Measurements from ENCODE around the gene PTPN18.

Gene PTPN18

DNA sequence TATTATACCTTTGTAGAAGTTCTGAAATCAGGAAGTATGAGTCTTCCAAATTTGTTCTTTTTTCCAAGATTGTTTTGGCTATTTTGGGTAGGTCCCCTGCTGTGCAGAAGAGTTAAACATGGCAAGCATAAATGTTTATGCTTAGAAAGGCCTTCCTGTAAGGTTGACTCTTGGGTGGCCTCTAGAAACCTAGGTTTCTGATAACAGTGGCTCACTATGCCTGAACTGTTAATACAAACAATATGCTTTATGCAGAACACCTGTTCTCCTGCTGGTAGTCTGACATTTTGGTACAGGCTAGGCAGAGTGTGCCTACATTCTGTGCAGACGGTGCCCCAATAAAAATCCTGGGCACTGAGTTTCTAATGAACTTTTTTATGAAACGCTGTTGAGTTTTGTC is 10.1 kb downstream of the PTPN18 start:
- DNase-seq: no peak

DNA sequence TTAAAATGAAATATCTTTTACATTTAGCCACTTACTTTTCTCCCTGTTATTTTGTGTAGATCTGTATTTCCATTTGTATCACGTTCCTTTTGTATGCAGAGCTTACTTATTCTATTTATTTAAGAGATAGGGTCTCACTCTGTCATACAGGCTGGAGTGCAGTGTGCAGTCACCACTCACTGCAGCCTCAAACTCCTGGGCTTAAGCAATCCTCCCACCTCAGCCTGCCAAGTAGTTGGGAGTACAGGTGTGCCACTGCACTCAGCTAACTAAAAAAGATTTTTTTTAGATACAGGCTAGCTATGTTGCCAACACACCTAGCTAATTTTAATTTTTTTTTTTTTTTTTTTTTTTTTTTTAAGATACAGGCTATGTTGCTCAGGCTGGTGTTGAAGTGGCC is 10.9 kb downstream of the PTPN18 start:
- DNase-seq: no peak

DNA sequence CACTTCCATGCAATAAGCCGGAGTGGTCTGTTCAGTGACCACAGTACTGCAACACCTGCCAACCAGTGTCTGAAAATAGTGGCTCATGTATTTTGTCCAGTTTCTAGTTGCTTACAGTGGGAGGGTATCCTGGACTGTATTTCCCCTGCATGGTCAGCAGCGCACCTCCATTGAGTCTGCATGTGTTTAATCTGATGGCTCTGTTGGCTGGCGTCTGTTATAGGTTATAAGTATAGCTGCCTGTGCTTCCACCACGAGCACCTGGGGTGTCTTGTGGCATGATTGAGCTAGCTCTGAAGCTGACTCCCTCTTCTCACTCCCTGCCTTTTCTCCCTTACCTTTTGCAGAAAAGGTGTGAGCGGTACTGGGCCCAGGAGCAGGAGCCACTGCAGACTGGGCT is 12.9 kb downstream of the PTPN18 start:
- DNase-seq: no peak

DNA sequence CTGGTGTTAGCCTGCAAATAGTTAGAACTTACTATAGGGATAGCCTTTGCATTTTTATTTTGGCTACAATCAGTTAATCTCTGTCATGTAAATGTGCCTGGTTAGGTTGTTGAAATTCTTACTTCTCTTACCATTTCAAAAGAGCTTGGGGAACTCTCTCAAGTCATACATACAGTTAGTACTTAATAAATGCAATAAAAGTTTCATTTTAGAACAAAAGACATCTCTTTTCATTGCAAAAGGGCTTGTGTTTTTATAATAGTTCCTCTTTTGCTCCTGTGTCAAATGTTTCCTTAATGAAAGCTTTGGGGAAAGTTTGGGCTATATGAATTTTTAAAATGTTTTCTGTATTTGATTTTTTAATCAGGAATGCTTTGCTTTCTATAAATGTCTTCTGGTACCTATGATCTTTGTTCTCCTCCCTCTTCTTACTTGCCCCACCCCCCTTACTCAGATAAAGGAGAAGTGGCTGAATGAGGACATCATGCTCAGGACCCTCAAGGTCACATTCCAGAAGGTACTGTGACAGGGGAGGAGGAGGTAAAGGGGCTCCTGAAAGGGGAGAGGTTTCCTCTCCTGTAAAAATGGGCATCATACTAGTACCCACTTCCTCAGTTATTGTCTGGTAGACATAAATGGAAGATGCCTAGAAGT is 13.6 kb downstream of the PTPN18 start:
- no peak for DNase-seq

DNA sequence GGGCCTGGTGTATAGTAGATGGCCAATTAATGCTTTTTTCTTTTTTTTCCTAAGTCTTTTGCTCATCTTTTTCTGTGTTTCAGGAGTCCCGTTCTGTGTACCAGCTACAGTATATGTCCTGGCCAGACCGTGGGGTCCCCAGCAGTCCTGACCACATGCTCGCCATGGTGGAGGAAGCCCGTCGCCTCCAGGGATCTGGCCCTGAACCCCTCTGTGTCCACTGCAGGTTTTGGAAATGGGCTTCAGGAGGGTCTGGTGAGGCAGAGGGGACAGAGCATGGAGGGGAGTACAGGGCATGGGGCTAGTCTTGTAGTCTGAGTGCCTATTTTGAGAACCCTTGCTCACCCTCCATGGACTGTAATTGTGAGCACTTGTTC is 14.1 kb downstream of the PTPN18 start:
- no peak for DNase-seq

DNA sequence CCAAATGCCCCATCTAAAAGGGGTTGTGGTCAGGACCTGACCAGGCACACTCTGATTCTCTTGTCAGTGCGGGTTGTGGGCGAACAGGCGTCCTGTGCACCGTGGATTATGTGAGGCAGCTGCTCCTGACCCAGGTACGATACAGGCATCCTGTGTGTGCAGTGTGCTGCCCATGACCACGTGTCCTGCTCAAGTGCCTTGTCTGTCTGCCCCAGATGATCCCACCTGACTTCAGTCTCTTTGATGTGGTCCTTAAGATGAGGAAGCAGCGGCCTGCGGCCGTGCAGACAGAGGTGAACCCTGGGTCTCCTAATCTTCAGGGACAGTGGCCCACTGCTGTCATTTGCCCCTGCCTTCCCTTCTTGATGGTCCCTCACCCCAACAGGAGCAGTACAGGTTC is 14.6 kb downstream of the PTPN18 start:
- DNase-seq: no peak

DNA sequence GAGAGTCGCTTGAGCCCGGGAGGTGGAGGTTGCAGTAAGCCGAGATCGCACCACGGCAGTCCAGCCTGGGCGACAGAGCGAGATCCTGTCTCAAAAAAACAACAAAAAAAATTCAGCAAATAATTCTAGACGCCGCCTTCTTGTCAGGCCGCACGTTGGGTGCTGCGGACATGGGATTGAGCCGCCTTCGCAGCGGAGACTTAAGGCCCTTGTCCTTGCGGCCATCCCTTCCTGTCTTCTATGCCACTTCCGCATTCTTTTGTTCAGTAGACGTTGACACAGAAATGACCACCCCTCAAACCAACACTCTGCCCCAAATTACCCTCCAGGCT is 15.8 kb downstream of the PTPN18 start:
- DNase-seq: no peak

DNA sequence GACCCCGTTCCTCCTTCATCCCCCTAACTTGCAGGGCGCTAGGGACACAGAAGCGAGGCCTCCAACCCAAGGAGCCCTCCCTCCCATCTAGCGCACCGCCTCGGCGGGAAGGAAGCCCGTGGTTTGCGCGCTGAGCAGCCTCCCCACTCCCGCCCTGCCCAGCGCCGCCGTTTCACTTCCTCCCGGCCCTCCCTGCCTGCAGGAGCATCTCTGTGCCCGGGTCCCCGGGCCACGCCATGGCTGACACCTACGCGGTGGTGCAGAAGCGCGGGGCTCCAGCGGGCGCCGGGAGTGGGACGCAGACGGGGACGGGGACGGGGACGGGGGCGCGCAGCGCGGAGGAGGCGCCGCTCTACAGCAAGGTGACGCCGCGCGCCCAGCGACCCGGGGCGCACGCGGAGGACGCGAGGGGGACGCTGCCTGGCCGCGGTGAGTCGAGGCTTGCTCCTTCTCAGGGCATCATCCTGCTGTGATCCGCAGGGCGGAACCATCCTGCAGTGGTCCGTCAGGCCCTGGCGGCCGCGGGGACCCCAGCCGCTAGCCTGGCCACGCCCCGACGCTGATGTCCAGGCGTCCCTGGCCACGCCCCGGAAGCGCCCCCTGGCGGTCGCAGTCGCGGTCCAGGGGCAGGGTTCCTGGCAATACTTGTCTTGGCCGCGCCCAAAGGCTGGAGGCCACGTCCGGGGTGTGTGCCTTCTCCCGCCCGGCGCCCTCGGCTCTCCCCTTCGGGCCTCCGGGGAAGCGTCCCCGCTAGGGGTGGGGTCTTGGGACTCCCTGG is 16.4 kb downstream of the PTPN18 start:
- DNase-seq: peak; percentile 30

DNA sequence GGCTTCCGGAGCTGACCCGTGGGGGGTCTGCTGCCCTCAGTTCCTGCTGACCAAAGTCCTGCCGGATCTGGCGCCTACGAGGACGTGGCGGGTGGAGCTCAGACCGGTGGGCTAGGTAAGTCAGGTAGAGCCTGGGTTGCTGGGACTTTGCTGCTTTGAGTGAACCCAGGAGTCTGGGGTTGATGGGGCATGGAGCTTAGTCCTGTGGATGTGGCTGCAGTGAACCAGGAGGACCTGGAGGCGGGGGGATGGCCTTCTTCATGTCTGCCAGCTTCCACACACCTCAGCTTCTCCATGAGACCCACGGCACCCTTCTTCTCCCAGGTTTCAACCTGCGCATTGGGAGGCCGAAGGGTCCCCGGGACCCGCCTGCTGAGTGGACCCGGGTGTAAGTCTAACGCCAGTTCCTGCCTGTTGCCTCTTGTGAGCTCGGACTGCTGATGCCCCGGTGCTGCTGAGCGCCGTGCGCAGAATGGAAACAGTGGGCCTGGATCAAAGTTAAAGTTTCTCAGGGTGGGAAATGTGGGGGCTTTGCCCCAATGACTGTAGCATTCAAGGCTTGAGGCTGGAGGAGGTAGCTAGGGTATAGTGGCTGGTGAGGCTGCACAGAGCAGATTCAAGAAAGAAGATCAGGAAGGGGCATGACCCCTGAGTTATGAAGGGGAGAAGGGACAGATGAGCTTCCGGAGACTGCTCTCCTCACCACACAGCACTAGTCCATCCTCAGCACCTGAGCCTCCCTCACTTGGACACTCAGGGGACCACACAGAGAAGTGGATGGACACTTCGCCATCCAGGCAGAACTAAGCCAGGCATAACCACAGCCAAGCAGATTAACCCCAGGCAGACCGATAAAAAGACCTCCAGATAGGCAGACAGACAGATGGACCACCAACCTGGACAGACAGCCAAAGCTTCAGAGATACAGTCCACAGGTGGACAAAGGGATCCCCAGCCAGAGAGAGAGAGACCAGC is 17.3 kb downstream of the PTPN18 start:
- DNase-seq: no peak

DNA sequence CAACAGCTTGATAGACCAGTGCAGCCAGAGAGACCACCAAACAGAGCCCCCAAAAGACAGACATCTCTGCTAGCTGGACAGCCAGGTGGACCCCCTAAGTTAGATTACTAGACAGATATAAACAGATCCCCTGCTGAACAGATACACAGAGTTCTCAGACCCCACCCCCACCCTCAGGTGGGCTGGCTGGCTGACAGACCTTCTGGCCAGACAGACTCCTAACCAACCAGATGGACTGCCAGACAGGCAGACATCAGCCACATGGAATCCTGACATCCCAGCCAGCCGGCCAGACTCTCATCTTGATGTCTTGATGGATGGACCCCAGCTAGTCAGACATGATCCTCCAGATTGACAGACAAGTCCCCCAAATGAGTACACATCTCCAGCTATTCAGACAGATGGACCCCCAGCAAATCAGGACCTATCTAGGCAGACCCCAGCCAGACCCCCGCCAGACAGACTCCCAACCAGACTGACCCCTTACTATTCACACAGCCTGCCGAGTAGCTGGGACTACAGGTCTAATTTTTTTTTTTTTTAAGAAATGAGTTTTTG is 18.0 kb downstream of the PTPN18 start:
- DNase-seq: no peak

DNA sequence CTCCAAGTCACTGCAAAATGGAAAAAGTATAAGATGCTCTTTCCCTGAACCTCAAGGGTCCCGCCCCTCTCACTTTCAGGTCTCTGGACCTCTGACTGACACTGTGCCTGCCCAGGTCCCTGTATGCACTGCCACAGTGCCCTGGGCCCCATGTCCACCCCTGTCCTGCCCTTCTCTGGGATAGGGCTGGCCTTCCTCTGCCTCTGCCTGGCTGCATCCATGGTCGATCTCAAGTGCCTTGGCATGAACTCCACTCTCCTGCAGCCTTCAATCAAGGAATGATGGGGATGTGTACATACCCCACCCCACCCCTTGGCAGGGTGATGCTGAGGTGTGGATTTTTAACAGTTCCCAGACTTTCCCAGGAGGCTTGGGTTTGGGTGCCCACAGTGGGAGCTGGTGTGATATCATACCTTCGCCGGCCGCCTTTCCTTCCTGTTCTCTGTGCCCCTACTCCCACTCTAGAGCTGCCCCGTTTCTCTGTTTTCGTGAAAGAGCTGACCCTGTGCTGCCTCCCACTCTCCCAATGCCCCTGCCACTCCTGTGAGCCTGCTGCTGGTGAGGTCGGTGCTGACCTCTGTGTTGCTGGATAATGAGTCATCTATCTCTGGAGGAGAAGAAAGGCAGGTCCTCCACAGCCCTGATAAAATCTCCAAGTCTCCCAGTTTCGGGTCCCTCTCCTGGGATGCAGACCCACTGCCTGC is 18.9 kb downstream of the PTPN18 start:
- DNase-seq: no peak

DNA sequence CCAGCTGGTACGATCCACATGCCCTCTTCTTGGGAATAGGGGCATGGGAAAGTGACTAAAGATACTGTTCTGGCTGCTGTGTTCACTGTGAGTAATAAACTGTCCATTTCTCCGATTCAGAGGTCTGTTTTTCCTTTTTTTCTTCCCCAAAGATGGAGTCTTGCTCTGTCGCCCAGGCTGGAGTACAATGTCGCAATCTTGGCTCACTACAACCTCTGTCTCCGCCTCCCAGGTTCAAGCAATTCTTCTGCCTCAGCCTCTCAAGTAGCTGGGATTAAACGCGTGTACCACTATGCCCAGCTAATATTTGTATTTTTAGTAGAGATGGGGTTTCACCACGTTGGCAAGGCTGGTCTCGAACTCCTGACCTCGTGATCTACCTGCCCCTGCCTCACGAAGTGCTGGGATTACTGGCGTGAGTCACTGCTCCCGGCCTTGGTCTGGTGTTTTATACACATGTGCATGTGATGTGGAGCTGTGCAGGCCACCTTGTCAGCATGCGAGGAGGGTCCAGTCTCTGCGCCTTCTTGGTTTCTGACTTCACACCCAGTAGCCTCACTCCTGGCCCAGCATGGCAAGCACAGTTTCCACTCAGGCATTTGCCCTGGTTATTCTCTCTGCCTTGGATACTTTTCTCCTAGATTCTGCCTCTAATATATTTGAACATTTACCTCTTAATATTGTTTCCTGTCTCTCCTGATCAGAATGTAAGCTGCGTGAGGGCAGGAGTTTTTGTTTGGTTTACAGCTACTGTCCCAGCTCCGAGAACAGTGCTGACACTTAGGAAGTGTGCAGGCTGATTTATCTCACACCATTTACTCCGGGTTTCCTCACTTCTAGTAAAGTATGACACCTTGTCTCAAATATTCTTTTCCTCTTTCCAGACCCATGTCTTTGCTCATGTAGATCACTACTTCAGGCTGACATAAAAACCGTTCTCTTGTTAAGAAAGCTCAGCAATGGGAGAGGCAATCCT is 19.7 kb downstream of the PTPN18 start:
- no peak for DNase-seq

DNA sequence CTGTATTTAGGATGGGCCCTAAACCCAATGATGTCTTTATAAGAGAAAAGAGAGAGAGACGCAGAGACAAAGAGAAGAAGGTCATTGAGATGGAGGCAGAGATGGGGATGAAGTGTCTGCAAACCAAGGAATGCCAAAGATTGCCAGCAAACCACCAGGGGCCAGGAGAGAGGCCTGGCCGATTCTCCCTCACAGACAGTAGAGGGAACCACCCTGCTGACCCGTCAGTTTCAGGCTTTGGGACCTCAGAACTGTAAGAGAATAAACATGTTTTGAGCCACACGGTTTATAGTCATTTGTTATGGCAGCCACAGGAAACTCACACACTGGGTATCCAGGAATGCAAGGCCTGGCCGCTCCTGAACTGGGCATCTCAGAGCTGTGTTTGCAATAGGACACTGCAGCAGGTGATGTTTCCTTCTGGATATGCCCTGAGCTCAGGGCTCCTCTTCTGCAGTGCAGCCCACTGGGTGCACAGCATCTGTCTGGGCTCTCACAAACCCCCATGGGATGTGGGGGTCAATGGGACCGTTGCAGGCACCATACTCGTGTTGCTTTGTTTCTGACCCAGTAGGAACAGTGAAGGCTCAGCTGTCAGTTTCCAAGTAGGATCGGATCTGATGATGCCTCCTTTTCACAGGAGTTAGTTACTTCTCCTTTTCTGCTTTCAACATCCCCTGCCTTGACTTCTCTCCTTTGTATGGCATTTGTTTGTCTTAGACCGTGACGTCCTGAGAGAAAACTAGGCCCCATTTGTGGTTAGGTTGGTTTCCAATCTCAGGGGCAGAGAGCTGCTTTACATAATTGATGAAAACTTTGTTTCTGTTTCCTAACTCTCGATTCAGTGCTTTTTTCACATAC is 20.8 kb downstream of the PTPN18 start:
- DNase-seq: no peak

DNA sequence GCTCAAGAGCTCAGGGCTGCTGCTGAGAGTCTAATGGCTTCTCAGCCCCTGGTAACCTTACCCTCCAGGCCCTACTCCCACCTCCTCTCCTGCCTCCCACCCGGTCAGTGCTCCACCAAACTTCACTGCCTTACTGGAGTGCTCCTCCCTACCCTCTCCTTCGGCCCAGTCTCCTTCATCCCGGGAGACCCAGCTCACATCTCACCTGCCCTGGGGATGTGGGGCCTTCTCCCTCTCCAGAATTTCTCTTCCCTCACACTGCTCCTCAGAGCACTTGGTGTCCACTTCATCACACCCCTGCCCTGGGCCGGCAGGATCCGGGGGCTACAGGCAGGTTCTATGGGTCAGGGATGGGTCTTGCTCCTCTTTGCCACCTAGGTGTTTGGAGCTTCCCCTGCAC is 21.6 kb downstream of the PTPN18 start:
- DNase-seq: no peak

DNA sequence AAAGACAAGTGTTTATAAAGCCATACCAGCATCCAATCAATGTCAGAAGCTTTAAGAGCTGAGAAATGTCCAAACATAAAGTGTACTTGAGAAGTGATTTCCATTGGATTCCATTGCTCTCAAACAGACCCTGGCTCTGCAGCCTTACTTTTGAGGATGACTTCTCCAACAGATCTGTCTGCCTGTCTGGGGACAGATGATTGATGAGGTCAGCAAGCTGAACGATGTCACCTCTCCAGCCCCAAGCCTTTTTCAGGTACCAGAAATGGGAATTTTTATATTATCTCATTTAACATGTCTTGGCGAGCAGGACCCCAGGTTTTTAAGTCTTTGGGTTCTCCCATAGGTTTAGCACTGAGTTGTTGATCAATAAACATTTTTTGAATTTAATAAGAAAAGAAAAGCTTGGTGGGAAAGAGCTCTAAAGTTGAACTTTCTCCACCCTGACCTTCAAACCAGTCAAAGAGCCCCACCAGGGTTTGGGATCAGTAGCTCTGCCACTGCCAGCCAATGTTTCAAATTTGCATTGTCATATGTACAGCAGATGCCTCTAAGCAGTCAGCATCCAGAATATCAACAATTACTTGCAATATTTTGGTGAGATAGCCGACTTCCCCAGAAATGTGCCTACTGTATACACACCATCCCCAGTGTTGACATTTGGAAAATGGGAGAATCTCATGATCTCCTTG is 22.5 kb downstream of the PTPN18 start:
- no peak for DNase-seq

DNA sequence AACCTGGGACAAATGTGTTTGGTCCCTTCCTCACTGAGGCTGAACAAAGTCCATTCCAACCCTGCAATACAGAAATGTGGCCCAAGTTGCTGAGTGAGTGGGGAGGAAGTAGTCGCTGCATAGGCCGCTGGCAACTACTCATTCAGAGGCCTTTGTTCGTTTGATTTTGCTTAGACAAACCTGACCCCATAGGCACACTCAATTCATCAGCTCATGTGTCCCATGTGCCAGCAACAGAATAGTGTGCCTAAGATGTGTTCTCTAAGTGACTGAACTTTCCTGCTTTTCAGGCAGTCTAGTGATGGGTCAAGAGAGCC is 23.0 kb downstream of the PTPN18 start:
- no peak for DNase-seq

DNA sequence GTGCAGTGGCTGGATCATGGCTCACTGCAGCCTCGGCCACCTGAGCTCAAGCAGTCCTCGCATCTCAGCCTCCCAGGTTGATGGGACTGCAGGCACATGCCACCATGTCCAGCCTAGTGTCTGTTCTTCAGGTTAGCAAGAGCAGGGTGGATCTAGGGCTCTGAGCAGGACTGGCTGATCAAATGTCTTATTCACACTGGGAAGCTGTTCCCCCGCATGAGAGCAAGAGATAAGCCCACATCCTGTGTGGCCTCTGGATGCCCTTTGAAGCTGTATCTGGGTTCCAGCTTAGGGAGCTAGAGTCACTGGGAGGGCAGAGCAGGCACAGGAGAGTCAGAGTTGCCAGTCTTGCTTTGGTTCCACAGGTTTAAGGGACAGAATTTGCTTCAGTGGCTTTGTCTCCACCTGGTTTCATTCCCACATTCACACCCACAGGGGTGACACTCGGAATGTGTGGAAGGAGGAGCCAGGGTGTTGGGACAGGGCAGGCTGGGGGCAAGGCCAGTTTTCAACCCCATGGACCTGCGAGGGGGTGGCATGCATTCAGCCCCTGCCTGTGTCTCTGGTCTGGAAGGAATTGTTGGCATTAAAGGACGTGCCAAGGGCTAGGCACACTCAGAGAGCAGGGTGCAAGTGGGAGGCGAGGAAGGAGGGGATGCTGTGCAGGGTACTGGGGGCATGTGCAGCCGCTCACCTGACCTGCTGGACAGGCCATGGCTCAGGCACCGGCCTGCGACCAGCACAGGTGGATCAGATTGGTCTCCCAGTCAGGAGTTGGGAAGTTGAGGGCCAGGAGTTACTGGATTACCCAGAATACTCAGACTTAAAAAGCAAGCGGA is 24.5 kb downstream of the PTPN18 start:
- DNase-seq: no peak

DNA sequence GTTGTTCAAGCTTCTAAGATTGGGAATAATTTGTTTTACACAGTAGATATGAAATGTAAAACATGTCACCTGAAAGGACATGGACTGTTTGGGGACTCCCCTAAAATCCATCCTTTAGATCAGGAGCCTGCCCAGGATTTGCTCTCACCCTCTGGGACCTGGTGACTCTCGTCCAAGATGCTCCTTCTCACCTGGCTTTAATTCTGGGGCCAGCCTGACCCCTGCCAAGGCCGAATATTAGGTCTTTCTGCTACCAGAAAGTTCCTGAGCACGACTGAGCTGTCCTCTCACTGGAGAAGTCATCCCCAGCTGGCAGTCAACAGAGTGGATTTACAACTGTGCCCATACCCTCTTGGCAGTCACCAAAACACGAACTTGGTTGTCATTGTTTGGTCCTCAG is 25.3 kb downstream of the PTPN18 start:
- DNase-seq: no peak

DNA sequence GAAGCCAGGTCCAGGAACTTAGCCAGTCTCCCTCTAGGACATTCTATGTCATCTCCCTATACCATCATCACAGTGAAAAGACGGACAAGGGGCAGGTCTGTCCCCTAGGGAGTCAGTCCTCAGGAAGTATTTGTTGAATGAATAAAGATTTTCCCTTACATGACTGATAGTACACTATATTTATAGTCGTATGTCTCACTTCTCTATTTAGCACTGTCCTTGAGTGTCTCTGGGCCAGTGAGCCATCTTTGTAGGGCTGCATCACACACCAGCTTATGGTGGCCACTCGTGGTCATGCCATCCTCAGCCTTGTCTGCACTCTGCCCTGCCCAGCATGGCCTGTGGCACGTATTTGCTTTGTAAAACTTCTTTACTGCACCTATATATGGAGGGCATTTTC is 25.8 kb downstream of the PTPN18 start:
- no peak for DNase-seq

All from NCI-H1694 treated with DMSO at 0.1 percent for 48 hours (cell line).